GM06990 (cell line): ENCODE data around the gene RPS6KC1.
A peak's percentile ranks its signal among the peaks of the same experiment; 100 is the strongest.

Source experiments
- DNase-seq: peaks from one replicate; pipeline ENCODE4 v3.0.0-alpha.2; 2011; ENCODE audit not compliant: insufficient read length; ENCODE audit errors: extremely low read depth
- H3K27me3 ChIP-seq: replicated peaks from 2 replicates; pipeline ENCODE4 v1.6.0; 2011; ENCODE audit warnings: low read length; ENCODE audit not compliant: control insufficient read depth, insufficient read depth
- H3K36me3 ChIP-seq: 2 replicates; pipeline ENCODE4 v1.5.1; 2011; ENCODE audit warnings: low read length; ENCODE audit not compliant: control insufficient read depth, insufficient read depth
- H3K4me3 ChIP-seq: replicated peaks from 2 replicates; pipeline ENCODE4 v1.5.1; 2011; ENCODE audit warnings: low read depth, mild to moderate bottlenecking, control low read depth, low read length
- CTCF ChIP-seq: IDR thresholded peaks from 2 replicates; pipeline ENCODE4 v1.5.1; 2011; ENCODE audit warnings: low read length, control low read depth, mild to moderate bottlenecking, inconsistent platforms; ENCODE audit not compliant: insufficient read depth, poor library complexity, severe bottlenecking

Gene RPS6KC1

GRCh38 chr1:213286235-213286634, 235.2 kb downstream of the RPS6KC1 start:
- Histone ChIP-seq H3K27me3 (no peaks in the 10 kb centered on the region), H3K36me3 (no peaks in the 10 kb centered on the region), H3K4me3 (no peak overlapping the region)
- no peak for DNase-seq
- peak; percentile 46 for TF ChIP-seq CTCF

GRCh38 chr1:213287987-213288386, 236.9 kb downstream of the RPS6KC1 start:
- no peak overlapping the region for H3K4me3 ChIP-seq
- no peaks in the 10 kb centered on the region for H3K27me3 ChIP-seq
- H3K36me3 ChIP-seq, result no peaks in the 10 kb centered on the region
- TF ChIP-seq CTCF, result no peak
- DNase-seq, result no peak

GRCh38 chr1:213291526-213291925, 240.5 kb downstream of the RPS6KC1 start:
- Histone ChIP-seq H3K27me3 (no peaks in the 10 kb centered on the region), H3K4me3 (no peak overlapping the region), H3K36me3 (no peaks in the 10 kb centered on the region)
- TF ChIP-seq CTCF, result no peak
- no peak for DNase-seq

- Histone ChIP-seq H3K36me3 (no peaks in the 10 kb centered on the region), H3K4me3 (no peak overlapping the region), H3K27me3 (no peaks in the 10 kb centered on the region)
- no peak for TF ChIP-seq CTCF
- DNase-seq, result no peak
Measured at GRCh38 chr1:213292614-213293013, 241.6 kb downstream of the RPS6KC1 start.

GRCh38 chr1:213295860-213296259, 244.8 kb downstream of the RPS6KC1 start:
- no peak for DNase-seq
- Histone ChIP-seq H3K27me3 (no peaks in the 10 kb centered on the region), H3K36me3 (no peaks in the 10 kb centered on the region), H3K4me3 (no peak overlapping the region)
- TF ChIP-seq CTCF, result no peak

GRCh38 chr1:213296558-213296957, 245.5 kb downstream of the RPS6KC1 start:
- DNase-seq, result no peak
- H3K27me3 ChIP-seq, result no peaks in the 10 kb centered on the region
- no peaks in the 10 kb centered on the region for H3K36me3 ChIP-seq
- no peak overlapping the region for H3K4me3 ChIP-seq
- TF ChIP-seq CTCF, result no peak
